HEK293 (cell line): ENCODE data around the gene PALD1.
A peak's percentile ranks its signal among the peaks of the same experiment; 100 is the strongest.

Experiments used
- GFI1B ChIP-seq: fragments of 450-650 bp; formaldehyde crosslinking; IDR thresholded peaks from 2 replicates; pipeline ENCODE4 v1.5.1; 2016; ENCODE audit warnings: missing biosample characterization, missing genetic modification characterization
- GLIS2 ChIP-seq: fragments of 450-650 bp; formaldehyde crosslinking; IDR thresholded peaks from 2 replicates; pipeline ENCODE4 v1.5.1; 2016; ENCODE audit warnings: missing biosample characterization, missing genetic modification characterization
- KLF10 ChIP-seq: fragments of 450-650 bp; IDR thresholded peaks from 2 replicates; pipeline ENCODE4 v1.5.1; 2018; ENCODE audit warnings: missing biosample characterization, mild to moderate bottlenecking, missing genetic modification characterization
- KLF9 ChIP-seq: fragments of 450-650 bp; formaldehyde crosslinking; IDR thresholded peaks from 2 replicates; pipeline ENCODE4 v1.5.1; 2016; ENCODE audit warnings: missing biosample characterization, missing genetic modification characterization, low read depth
- SP2 ChIP-seq: fragments of 450-650 bp; formaldehyde crosslinking; IDR thresholded peaks from 2 replicates; pipeline ENCODE4 v1.5.1; 2016; ENCODE audit warnings: missing biosample characterization, missing genetic modification characterization
- ZBTB10 ChIP-seq: fragments of 450-650 bp; formaldehyde crosslinking; IDR thresholded peaks from 2 replicates; pipeline ENCODE4 v1.5.1; 2016; ENCODE audit warnings: missing biosample characterization, missing genetic modification characterization
- ZBTB17 ChIP-seq: fragments of 450-650 bp; formaldehyde crosslinking; IDR thresholded peaks from 2 replicates; pipeline ENCODE4 v1.5.1; 2016; ENCODE audit warnings: missing biosample characterization, missing genetic modification characterization
- ZBTB20 ChIP-seq: fragments of 450-650 bp; formaldehyde crosslinking; IDR thresholded peaks from 2 replicates; pipeline ENCODE4 v1.5.1; 2016; ENCODE audit warnings: missing biosample characterization, missing genetic modification characterization
- ZEB2 ChIP-seq: fragments of 450-650 bp; formaldehyde crosslinking; IDR thresholded peaks from 2 replicates; pipeline ENCODE4 v1.5.1; 2016; ENCODE audit warnings: missing biosample characterization, missing genetic modification characterization
- ZFHX2 ChIP-seq: fragments of 450-650 bp; formaldehyde crosslinking; conservative IDR thresholded peaks from 2 replicates; pipeline ENCODE4 v1.5.1; 2016; ENCODE audit warnings: missing biosample characterization, missing genetic modification characterization
- ZFP37 ChIP-seq: fragments of 450-650 bp; formaldehyde crosslinking; IDR thresholded peaks from 2 replicates; pipeline ENCODE4 v1.5.1; 2016; ENCODE audit warnings: missing biosample characterization, missing genetic modification characterization
- ZFP69B ChIP-seq: fragments of 450-650 bp; formaldehyde crosslinking; IDR thresholded peaks from 2 replicates; pipeline ENCODE4 v1.5.1; 2016; ENCODE audit warnings: missing biosample characterization, missing genetic modification characterization
- ZNF335 ChIP-seq: fragments of 450-650 bp; formaldehyde crosslinking; conservative IDR thresholded peaks from 2 replicates; pipeline ENCODE4 v1.5.1; 2016; ENCODE audit warnings: missing biosample characterization, missing genetic modification characterization
- ZNF449 ChIP-seq: fragments of 450-650 bp; formaldehyde crosslinking; IDR thresholded peaks from 2 replicates; pipeline ENCODE4 v1.5.1; 2017; ENCODE audit warnings: missing biosample characterization, mild to moderate bottlenecking, missing genetic modification characterization, moderate library complexity
- ZNF610 ChIP-seq: fragments of 450-650 bp; formaldehyde crosslinking; IDR thresholded peaks from 2 replicates; pipeline ENCODE4 v1.5.1; 2016; ENCODE audit warnings: missing biosample characterization, missing genetic modification characterization, borderline replicate concordance
- ZNF660 ChIP-seq: fragments of 450-650 bp; IDR thresholded peaks from 2 replicates; pipeline ENCODE4 v1.5.1; 2018; ENCODE audit warnings: missing biosample characterization, mild to moderate bottlenecking, missing genetic modification characterization
- ZNF670 ChIP-seq: fragments of 450-650 bp; formaldehyde crosslinking; IDR thresholded peaks from 2 replicates; pipeline ENCODE4 v1.5.1; 2016; ENCODE audit warnings: missing biosample characterization, missing genetic modification characterization, low read depth
- ZNF677 ChIP-seq: fragments of 450-650 bp; IDR thresholded peaks from 2 replicates; pipeline ENCODE4 v1.5.0; 2018; ENCODE audit warnings: missing biosample characterization, mild to moderate bottlenecking, missing genetic modification characterization, moderate library complexity
- ZNF785 ChIP-seq: fragments of 450-650 bp; formaldehyde crosslinking; IDR thresholded peaks from 2 replicates; pipeline ENCODE4 v1.5.1; 2016; ENCODE audit warnings: missing biosample characterization, missing genetic modification characterization
- ZSCAN5A ChIP-seq: fragments of 450-650 bp; formaldehyde crosslinking; IDR thresholded peaks from 2 replicates; pipeline ENCODE4 v1.5.1; 2016; ENCODE audit warnings: missing biosample characterization, missing genetic modification characterization
- TF ChIP-seq, protein P1 (sequence below): fragments of 450-650 bp; formaldehyde crosslinking; IDR thresholded peaks from 2 replicates; pipeline ENCODE4 v1.5.1; 2017; ENCODE audit warnings: missing biosample characterization, missing genetic modification characterization
- TF ChIP-seq, protein P2 (sequence below): IDR thresholded peaks from 2 replicates; pipeline ENCODE4 v1.6.1; 2011; ENCODE audit warnings: mild to moderate bottlenecking, low read depth, low read length, borderline replicate concordance
- TF ChIP-seq, protein P3 (sequence below): fragments of 450-650 bp; formaldehyde crosslinking; IDR thresholded peaks from 2 replicates; pipeline ENCODE4 v1.5.1; 2016; ENCODE audit warnings: missing biosample characterization, missing genetic modification characterization
- TF ChIP-seq, protein P4 (sequence below): fragments of 450-650 bp; formaldehyde crosslinking; IDR thresholded peaks from 2 replicates; pipeline ENCODE4 v1.5.1; 2016; ENCODE audit warnings: missing biosample characterization, missing genetic modification characterization

The PALD1 gene

GRCh38 chr10:70458329-70459060, 20.1 kb upstream of the PALD1 start (continued):
- peak; percentile 72 for TF ChIP-seq KLF9 (tag by site-specific recombination)
- TF ChIP-seq, protein P1, sequence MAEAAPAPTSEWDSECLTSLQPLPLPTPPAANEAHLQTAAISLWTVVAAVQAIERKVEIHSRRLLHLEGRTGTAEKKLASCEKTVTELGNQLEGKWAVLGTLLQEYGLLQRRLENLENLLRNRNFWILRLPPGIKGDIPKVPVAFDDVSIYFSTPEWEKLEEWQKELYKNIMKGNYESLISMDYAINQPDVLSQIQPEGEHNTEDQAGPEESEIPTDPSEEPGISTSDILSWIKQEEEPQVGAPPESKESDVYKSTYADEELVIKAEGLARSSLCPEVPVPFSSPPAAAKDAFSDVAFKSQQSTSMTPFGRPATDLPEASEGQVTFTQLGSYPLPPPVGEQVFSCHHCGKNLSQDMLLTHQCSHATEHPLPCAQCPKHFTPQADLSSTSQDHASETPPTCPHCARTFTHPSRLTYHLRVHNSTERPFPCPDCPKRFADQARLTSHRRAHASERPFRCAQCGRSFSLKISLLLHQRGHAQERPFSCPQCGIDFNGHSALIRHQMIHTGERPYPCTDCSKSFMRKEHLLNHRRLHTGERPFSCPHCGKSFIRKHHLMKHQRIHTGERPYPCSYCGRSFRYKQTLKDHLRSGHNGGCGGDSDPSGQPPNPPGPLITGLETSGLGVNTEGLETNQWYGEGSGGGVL (tag by site-specific recombination): peak; percentile 53; the same call in 1 of the 2 replicates
- TF ChIP-seq ZSCAN5A: 0 out of 2 replicates have a peak, but pooled peaks have one; percentile 9
- peak; percentile 87 for TF ChIP-seq ZBTB20
- peak; percentile 39; the same call in 1 of the 2 replicates for TF ChIP-seq ZNF677 (tag by site-specific recombination)
- peak; percentile 86 for TF ChIP-seq GLIS2 (tag by site-specific recombination)
- no peak for TF ChIP-seq ZNF785 (tag by site-specific recombination)
- TF ChIP-seq ZFP37 (tag by site-specific recombination): peak; percentile 36; the same call in 1 of the 2 replicates
- peak; percentile 51 for TF ChIP-seq ZNF449 (tag by site-specific recombination)
- TF ChIP-seq SP2 (tag by site-specific recombination): peak; percentile 81
- TF ChIP-seq, protein P2, sequence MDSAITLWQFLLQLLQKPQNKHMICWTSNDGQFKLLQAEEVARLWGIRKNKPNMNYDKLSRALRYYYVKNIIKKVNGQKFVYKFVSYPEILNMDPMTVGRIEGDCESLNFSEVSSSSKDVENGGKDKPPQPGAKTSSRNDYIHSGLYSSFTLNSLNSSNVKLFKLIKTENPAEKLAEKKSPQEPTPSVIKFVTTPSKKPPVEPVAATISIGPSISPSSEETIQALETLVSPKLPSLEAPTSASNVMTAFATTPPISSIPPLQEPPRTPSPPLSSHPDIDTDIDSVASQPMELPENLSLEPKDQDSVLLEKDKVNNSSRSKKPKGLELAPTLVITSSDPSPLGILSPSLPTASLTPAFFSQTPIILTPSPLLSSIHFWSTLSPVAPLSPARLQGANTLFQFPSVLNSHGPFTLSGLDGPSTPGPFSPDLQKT: no peak
- TF ChIP-seq, protein P3, sequence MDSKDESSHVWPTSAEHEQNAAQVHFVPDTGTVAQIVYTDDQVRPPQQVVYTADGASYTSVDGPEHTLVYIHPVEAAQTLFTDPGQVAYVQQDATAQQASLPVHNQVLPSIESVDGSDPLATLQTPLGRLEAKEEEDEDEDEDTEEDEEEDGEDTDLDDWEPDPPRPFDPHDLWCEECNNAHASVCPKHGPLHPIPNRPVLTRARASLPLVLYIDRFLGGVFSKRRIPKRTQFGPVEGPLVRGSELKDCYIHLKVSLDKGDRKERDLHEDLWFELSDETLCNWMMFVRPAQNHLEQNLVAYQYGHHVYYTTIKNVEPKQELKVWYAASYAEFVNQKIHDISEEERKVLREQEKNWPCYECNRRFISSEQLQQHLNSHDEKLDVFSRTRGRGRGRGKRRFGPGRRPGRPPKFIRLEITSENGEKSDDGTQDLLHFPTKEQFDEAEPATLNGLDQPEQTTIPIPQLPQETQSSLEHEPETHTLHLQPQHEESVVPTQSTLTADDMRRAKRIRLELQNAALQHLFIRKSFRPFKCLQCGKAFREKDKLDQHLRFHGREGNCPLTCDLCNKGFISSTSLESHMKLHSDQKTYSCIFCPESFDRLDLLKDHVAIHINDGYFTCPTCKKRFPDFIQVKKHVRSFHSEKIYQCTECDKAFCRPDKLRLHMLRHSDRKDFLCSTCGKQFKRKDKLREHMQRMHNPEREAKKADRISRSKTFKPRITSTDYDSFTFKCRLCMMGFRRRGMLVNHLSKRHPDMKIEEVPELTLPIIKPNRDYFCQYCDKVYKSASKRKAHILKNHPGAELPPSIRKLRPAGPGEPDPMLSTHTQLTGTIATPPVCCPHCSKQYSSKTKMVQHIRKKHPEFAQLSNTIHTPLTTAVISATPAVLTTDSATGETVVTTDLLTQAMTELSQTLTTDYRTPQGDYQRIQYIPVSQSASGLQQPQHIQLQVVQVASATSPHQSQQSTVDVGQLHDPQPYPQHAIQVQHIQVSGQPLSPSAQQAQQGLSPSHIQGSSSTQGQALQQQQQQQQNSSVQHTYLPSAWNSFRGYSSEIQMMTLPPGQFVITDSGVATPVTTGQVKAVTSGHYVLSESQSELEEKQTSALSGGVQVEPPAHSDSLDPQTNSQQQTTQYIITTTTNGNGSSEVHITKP (tag by site-specific recombination): 0 out of 2 replicates have a peak, but pooled peaks have one; percentile 22
- TF ChIP-seq ZNF660: peak; percentile 37; the same call in 1 of the 2 replicates
- no peak for TF ChIP-seq GFI1B (tag by site-specific recombination)
- 0 out of 2 replicates have a peak, but pooled peaks have one; percentile 37 for TF ChIP-seq ZBTB17 (tag by site-specific recombination)
- TF ChIP-seq, protein P4, sequence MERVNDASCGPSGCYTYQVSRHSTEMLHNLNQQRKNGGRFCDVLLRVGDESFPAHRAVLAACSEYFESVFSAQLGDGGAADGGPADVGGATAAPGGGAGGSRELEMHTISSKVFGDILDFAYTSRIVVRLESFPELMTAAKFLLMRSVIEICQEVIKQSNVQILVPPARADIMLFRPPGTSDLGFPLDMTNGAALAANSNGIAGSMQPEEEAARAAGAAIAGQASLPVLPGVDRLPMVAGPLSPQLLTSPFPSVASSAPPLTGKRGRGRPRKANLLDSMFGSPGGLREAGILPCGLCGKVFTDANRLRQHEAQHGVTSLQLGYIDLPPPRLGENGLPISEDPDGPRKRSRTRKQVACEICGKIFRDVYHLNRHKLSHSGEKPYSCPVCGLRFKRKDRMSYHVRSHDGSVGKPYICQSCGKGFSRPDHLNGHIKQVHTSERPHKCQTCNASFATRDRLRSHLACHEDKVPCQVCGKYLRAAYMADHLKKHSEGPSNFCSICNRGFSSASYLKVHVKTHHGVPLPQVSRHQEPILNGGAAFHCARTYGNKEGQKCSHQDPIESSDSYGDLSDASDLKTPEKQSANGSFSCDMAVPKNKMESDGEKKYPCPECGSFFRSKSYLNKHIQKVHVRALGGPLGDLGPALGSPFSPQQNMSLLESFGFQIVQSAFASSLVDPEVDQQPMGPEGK (tag by site-specific recombination): peak; percentile 90
- no peak for TF ChIP-seq KLF10
- TF ChIP-seq ZNF670 (tag by site-specific recombination): no peak
- peak; percentile 99 for TF ChIP-seq ZFP69B
- TF ChIP-seq ZFHX2 (tag by site-specific recombination): peak; percentile 89
- TF ChIP-seq ZNF335 (tag by site-specific recombination): peak; percentile 44
- 0 out of 2 replicates have a peak, but pooled peaks have one; percentile 35 for TF ChIP-seq ZNF610 (tag by site-specific recombination)
- TF ChIP-seq ZBTB10 (tag by site-specific recombination): 0 out of 2 replicates have a peak, but pooled peaks have one; percentile 38
- TF ChIP-seq ZEB2 (tag by site-specific recombination): peak; percentile 29; the same call in 1 of the 2 replicates
